Neural progenitor cell (in vitro differentiated cells): Measurements from ENCODE around the gene LRRC45. TPM values are rescaled to one million over a fixed set of nuclear protein-coding genes. Genes with fewer than 3 reads are reported as not detected.

Experiments
- DNase-seq: peaks from one replicate; pipeline ENCODE4 v3.0.0-alpha.2; 2016; ENCODE audit warnings: low spot score
- H2AFZ ChIP-seq: fragments of 200-600 bp; sonication (generic); replicated peaks from 2 replicates; pipeline ENCODE4 v1.6.1; 2016; ENCODE audit warnings: antibody characterized with exemption
- H3F3A ChIP-seq: fragments of 200-600 bp; sonication (generic); 2 replicates; pipeline ENCODE4 v1.6.1; 2016; ENCODE audit warnings: antibody characterized with exemption, low read depth
- H3K27ac ChIP-seq: fragments of 200-600 bp; sonication (generic); 2 replicates; pipeline ENCODE4 v1.5.1; 2016; ENCODE audit warnings: mild to moderate bottlenecking
- H3K27me3 ChIP-seq: fragments of 200-600 bp; sonication (generic); 2 replicates; pipeline ENCODE4 v1.6.1; 2016; ENCODE audit warnings: mild to moderate bottlenecking, moderate library complexity
- H3K36me3 ChIP-seq: fragments of 200-600 bp; sonication (generic); 2 replicates; pipeline ENCODE4 v1.5.1; 2016
- H3K4me1 ChIP-seq: fragments of 200-600 bp; sonication (generic); 2 replicates; pipeline ENCODE4 v1.6.1; 2016; ENCODE audit warnings: mixed run types
- H3K4me2 ChIP-seq: fragments of 200-600 bp; sonication (generic); 2 replicates; pipeline ENCODE4 v1.6.1; 2016
- H3K4me3 ChIP-seq: fragments of 200-600 bp; sonication (generic); 2 replicates; pipeline ENCODE4 v1.5.1; 2016
- H3K79me2 ChIP-seq: fragments of 200-600 bp; sonication (generic); 2 replicates; pipeline ENCODE4 v1.6.1; 2016; ENCODE audit warnings: low read depth
- H3K9ac ChIP-seq: fragments of 200-600 bp; sonication (generic); 2 replicates; pipeline ENCODE4 v1.6.1; 2016
- H3K9me3 ChIP-seq: fragments of 200-600 bp; sonication (generic); 2 replicates; pipeline ENCODE4 v1.5.1; 2016; ENCODE audit warnings: low read depth
- H4K20me1 ChIP-seq: fragments of 200-600 bp; sonication (generic); 2 replicates; pipeline ENCODE4 v1.6.1; 2016; ENCODE audit warnings: low read depth
- H3K27ac Mint-ChIP-seq: 3 replicates; pipeline ENCODE4 v1.8.0; 2021; ENCODE audit warnings: mixed read lengths
- H3K27me3 Mint-ChIP-seq: 2 replicates; pipeline ENCODE4 v1.8.0; 2022; ENCODE audit warnings: low read depth, mild to moderate bottlenecking, inconsistent platforms, moderate library complexity, mixed read lengths; ENCODE audit not compliant: insufficient read depth
- H3K36me3 Mint-ChIP-seq: 3 replicates; pipeline ENCODE4 v1.8.0; 2021; ENCODE audit warnings: mixed read lengths
- H3K4me1 Mint-ChIP-seq: 3 replicates; pipeline ENCODE4 v1.8.0; 2021; ENCODE audit warnings: mixed read lengths
- H3K4me3 Mint-ChIP-seq: 3 replicates; pipeline ENCODE4 v1.8.0; 2021; ENCODE audit warnings: mild to moderate bottlenecking, moderate library complexity, mixed read lengths
- H3K9me3 Mint-ChIP-seq: 3 replicates; pipeline ENCODE4 v1.8.0; 2020; ENCODE audit warnings: mixed read lengths
- CTCF ChIP-seq: fragments of 200-600 bp; sonication (generic); IDR thresholded peaks from 2 replicates; pipeline ENCODE4 v1.5.1; 2017; ENCODE audit warnings: antibody characterized with exemption, mild to moderate bottlenecking
- EZH2 ChIP-seq: fragments of 200-600 bp; sonication (generic); IDR thresholded peaks from 2 replicates; pipeline ENCODE4 v1.6.1; 2017; ENCODE audit warnings: antibody characterized with exemption, mild to moderate bottlenecking, moderate library complexity
- EZH2phosphoT487 ChIP-seq: fragments of 200-600 bp; sonication (generic); IDR thresholded peaks from 2 replicates; pipeline ENCODE4 v1.6.1; 2017; ENCODE audit warnings: antibody characterized with exemption
- total RNA-seq: library from RNA; depleted of rRNA; stranded (reverse); fragments of >200 nt; gene quantifications from 2 replicates; pipeline ENCODE4 v1.2.3, GENCODE V29; 2015; ENCODE audit warnings: low replicate concordance

Gene LRRC45
- total RNA-seq, 1 donor from 2014 or later, result 15.4 TPM

GRCh38 chr17:82014432-82014831, 8.7 kb upstream of the LRRC45 start:
- H3K27ac Mint-ChIP-seq, result no peak overlapping the region
- no peak for DNase-seq
- no peaks in the 10 kb centered on the region for H3K9me3 Mint-ChIP-seq
- Histone ChIP-seq H3F3A (peaks cover 2% of the 10 kb centered on the region), H3K79me2 (no peaks in the 10 kb centered on the region), H2AFZ (no peak overlapping the region), H3K4me2 (no peak overlapping the region), H3K27me3 (no peaks in the 10 kb centered on the region), H4K20me1 (peaks cover 1% of the 10 kb centered on the region), H3K4me1 (no peaks in the 10 kb centered on the region), H3K4me3 (no peak overlapping the region), H3K9ac (peak overlapping the region; percentile 42), H3K9me3 (no peaks in the 10 kb centered on the region), H3K36me3 (no peaks in the 10 kb centered on the region), H3K27ac (no peak overlapping the region)
- peaks cover 3% of the 10 kb centered on the region for H3K27me3 Mint-ChIP-seq
- H3K36me3 Mint-ChIP-seq, result no peaks in the 10 kb centered on the region
- H3K4me1 Mint-ChIP-seq, result peaks cover 3% of the 10 kb centered on the region
- TF ChIP-seq EZH2 (no peak), EZH2phosphoT487 (no peak), CTCF (no peak)
- H3K4me3 Mint-ChIP-seq, result no peak overlapping the region

DNA sequence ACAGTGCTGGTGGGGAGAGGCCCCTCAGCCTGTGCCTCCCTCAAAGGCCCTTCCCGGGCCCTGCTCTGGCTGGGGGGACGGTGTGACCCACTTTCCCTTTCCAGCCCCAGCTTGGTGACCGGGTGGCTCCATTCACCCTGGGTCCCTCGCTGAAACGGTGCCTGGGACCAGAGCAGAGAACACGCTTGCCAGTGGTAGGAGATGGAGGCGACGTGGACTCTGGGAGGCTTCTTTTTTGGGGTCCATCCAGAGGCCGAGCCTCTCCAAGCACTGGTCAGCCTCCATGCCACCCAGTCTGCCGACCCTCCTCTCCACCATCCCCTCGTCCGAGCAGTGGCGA, 8.2 kb upstream of the LRRC45 start:
- no peaks in the 10 kb centered on the region for H3K9me3 ChIP-seq
- H3K4me3 Mint-ChIP-seq, result no peak overlapping the region
- H3K27me3 ChIP-seq, result no peaks in the 10 kb centered on the region
- DNase-seq, result no peak
- H4K20me1 ChIP-seq, result peaks cover 5% of the 10 kb centered on the region
- H3F3A ChIP-seq, result peaks cover 2% of the 10 kb centered on the region
- no peak overlapping the region for H3K27ac ChIP-seq
- no peaks in the 10 kb centered on the region for H3K79me2 ChIP-seq
- peaks cover 3% of the 10 kb centered on the region for H3K27me3 Mint-ChIP-seq
- no peaks in the 10 kb centered on the region for H3K4me1 ChIP-seq
- no peak overlapping the region for H3K9ac ChIP-seq
- no peak overlapping the region for H3K27ac Mint-ChIP-seq
- TF ChIP-seq CTCF (no peak), EZH2 (no peak), EZH2phosphoT487 (no peak)
- H3K9me3 Mint-ChIP-seq, result no peaks in the 10 kb centered on the region
- H3K36me3 Mint-ChIP-seq, result no peaks in the 10 kb centered on the region
- H3K4me2 ChIP-seq, result no peak overlapping the region
- H3K36me3 ChIP-seq, result no peaks in the 10 kb centered on the region
- H3K4me1 Mint-ChIP-seq, result peaks cover 3% of the 10 kb centered on the region
- no peak overlapping the region for H2AFZ ChIP-seq
- H3K4me3 ChIP-seq, result no peak overlapping the region

DNA sequence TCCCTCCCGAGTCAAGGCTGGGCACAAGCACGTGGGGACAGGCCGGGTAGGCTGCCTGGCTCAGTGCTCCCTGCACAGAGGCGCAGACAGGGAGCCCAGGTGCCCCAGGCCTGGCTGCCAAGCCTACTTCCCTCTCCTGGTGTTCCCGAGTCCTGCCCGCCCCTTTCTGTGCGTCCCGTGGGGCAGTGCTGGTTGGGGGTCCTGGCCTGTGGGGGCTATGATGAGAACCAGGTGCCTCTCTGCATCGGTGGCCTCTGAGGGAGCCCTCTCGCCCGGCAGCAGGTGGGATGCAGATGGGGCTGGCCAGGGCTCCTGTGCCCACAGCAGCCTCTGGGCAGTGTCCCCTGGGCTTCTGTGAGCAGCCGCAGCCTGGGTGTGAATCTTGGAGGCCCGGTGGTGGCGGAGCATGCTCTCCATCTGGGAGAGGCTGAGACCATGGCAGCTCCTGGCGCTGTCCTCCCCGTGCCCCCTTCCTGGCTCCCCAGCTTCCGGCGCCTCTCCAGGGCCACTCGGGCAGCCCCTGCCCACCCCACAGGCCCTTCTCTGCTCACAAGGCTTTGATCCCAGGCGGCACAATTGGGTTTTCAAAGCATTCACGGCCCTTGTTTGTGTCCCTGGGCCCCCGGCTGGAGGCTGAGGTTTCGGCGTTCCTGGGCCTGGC, 7.7 kb upstream of the LRRC45 start:
- peaks cover 3% of the 10 kb centered on the region for H3K4me1 Mint-ChIP-seq
- no peaks in the 10 kb centered on the region for H3K9me3 Mint-ChIP-seq
- no peaks in the 10 kb centered on the region for H3K9me3 ChIP-seq
- H3K27ac ChIP-seq, result peak overlapping the region; percentile 37
- H3K4me3 ChIP-seq, result no peak overlapping the region
- TF ChIP-seq EZH2 (no peak), CTCF (no peak), EZH2phosphoT487 (no peak)
- H3K9ac ChIP-seq, result no peak overlapping the region
- H3K27me3 Mint-ChIP-seq, result peaks cover 3% of the 10 kb centered on the region
- no peaks in the 10 kb centered on the region for H3K4me1 ChIP-seq
- H2AFZ ChIP-seq, result no peak overlapping the region
- H3K79me2 ChIP-seq, result no peaks in the 10 kb centered on the region
- H3K27me3 ChIP-seq, result no peaks in the 10 kb centered on the region
- H3K36me3 ChIP-seq, result no peaks in the 10 kb centered on the region
- no peaks in the 10 kb centered on the region for H3K36me3 Mint-ChIP-seq
- no peak for DNase-seq
- no peak overlapping the region for H3K4me2 ChIP-seq
- H3F3A ChIP-seq, result peaks cover 7% of the 10 kb centered on the region
- no peak overlapping the region for H3K4me3 Mint-ChIP-seq
- peaks cover 10% of the 10 kb centered on the region for H4K20me1 ChIP-seq
- H3K27ac Mint-ChIP-seq, result no peak overlapping the region
